Superior temporal gyrus (tissue), 1 donor: ENCODE results near the gene GNPTG.

Experiments used
- DNase-seq: peaks from one replicate; pipeline ENCODE4 v3.0.0-alpha.2; 2016; ENCODE audit errors: extremely low spot score

Gene GNPTG

DNA sequence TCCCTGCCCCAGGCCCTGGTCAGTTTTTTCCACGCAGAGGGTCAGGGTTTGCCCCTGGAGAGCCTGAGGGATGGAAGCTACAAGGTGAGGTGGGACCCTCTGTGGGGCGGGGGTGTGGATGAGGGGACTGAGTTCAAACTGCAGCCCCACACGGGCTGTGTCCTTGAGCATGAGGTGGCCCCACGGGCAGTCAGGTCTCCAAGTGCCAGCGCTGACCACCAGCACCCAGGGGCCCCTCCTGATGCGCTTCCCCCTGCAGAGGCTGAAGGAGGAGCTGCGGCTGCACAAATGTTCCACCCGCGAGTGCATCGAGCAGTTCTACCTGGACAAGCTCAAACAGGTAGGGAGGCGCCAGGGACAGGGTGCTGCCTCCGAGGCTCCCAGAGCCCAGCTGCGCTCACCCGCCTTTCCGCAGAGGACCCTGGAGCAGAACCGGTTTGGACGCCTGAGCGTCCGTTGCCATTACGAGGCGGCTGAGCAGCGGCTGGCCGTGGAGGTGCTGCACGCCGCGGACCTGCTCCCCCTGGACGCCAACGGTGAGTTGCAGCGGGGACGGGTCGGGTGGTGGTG lies 4.4 kb upstream of the GNPTG start:
- no peak for DNase-seq

DNA sequence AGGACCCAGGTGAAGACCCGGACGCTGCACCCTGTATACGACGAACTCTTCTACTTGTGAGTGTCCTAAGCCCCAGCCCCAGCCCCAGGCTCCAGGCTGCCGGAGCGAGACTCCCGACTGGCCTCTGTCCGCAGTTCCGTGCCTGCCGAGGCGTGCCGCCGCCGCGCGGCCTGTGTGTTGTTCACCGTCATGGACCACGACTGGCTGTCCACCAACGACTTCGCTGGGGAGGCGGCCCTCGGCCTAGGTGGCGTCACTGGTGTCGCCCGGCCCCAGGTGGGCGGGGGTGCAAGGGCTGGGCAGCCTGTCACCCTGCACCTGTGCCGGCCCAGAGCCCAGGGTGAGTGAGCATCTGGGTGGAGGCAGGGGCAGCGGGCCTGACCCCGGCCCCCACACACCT lies 3.8 kb upstream of the GNPTG start:
- no peak for DNase-seq

DNA sequence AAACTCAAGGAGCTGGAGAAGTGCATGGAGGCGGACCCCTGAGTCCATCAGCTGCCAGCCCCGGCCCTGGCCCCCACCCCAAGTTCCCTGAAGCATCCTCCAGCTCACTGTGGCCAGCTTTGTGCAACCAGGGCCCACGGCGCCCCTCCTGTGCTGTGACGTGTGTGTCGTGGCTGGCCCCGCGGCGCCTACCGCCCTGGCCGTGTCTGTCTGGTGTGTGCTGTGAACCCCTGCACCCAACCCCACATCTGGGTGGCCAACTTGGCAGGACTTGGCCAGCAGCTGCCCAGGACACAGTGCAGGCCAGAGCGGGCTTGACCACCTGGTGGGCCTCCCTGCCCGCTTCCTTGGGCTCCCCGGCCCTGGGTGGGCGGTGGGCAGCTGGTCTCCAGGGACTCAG lies 3.3 kb upstream of the GNPTG start:
- no peak for DNase-seq

DNA sequence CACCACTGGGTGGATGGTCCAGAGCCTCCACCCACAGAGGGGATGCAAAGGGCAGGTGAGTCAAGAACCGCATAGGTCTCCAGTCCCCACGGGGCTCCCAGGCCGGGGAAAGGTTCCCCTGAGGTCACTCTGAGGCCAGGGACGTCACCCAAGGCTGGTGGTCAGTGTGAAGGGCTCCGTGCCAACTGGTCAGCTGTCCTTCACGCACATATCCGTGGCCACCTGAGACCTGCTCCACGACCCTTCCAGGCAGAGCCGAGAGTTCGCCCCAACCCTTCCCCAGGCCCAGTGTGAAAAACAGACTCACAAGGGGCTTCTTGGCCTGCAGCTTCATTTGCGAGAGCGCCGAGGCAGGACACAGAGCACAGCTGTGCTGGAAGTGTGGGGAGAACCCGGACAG lies 2.8 kb upstream of the GNPTG start:
- DNase-seq: no peak

DNA sequence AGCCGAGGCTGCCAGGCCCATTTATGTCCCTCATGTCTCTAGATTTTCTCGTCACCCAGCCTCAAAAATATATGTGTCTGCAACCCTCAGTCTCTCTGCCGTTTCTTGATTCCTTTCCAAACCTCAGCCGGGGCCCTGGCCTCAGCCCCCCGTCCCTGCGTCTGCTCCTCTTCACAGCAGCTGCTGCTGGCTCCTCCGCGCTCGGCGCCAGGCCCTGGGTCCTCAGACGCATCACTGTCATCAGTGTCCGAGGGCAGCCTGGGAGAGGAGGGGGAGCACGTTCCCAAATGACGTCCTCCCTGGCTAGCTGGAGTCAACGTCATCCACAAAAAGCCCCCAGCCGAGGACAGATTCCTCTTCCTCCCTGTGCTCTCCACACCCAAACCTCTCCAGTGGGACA lies 2.4 kb upstream of the GNPTG start:
- DNase-seq: no peak

DNA sequence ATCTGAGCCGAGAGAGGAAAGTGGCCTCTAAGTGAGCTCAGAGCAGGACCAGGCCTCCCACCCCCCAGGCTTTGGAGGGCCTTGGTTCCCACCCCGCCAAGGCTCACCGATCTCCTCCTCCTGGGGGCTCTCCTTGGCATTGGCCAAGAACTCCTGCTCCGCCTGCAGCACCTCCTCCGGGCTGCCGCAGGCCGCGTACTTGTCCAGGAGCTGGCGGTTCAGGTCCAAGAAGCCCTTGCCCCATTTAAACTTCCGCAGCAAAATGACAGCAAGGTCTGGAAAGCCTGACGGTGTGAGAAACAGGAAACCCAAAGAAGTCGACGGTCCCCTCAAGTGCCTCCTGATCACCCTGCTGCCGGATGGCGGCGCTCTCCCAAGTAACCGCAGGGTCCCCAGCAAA lies 1.8 kb upstream of the GNPTG start:
- no peak for DNase-seq

DNA sequence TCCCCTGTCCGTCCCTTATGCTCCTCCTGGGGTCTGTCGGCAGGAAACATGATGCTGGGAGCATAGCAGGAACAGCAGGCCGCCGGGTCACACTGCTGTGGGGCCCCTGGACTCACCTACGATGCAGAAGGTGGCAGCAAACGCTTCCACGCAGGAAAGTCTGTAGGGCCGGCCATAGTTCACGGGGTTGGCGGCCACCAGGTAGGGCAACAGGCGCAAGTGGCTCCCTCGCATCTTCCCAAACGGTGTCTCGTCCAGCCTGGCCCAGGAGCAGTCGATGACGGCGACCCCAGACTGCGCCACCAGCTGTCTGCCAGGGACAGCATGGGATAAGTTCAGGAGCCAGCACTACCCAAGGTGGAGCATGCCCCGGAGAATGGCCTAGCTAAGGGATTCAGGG lies 1.0 kb upstream of the GNPTG start:
- no peak for DNase-seq

DNA sequence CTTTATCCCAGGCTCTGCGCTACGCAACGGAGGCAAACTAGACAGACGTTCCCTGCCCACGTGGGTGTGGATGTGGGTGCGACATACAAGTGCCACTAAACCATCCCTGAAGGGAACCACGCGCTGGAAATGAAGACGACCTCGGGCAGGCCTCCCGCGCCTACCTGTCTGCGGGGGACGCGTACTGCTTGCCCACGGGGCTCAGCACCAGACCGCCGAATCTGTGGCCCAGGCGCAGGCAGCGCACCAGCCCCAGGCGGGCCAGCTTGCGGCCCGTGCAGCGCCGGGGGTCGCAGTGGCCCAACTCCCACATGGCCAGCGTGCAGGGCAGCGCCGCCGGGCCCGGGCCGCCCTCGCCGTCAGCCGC lies 533 bp upstream of the GNPTG start:
- no peak for DNase-seq

DNA sequence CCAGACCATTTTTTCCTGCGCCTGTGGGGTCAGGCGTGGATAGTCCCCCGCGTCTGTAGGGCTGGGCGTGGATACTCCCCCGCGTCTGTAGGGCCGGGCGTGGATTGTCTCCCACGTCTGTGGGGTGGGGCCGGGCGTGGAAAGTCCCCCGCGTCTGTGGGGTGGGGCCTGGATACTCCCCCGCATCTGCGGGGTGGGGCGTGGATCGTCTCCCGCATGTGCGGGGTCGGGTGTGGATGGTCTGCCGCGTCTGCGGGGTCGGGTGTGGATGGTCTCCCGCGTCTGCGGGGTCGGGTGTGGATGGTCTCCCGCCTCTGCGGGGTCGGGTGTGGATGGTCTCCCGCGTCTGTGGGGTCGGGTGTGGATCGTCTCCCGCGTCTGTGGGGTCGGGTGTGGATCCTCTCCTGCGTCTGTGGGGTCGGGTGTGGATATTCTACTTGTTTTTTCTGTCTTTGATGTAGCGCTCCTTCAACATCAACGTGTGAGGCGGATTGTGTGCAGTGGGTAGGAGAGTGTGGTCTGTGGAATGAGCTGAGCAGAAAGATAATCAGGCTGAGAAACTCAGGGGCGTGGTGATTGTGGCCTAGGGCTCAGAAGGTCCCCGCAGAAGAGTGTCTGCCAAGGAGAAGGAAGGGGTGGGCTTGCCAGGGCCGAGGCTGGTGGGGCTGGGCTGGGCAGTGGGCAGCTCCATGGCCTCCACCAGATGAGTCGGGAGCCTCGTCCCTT lies 3.2 kb downstream of the GNPTG start:
- DNase-seq: no peak

DNA sequence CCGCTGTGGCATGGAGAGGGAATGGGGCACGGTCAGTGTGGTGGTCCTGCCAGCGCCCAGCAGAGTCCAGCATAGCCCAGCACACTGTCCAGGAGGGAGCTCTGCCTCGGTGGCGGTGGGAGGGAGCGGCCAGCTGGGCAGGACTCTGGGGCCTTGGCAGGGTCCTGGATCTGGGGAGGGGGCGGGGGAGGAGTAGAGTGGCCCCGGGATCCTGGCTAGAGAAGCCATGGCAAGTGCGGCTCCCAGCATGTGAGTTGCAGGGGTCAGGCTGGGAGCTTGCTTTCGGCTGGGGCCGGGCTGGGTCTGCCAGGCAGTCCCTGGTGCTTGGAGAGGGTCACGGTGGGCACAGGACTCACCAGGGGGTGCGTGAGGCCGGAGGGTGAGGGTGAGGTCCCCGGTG lies 3.9 kb downstream of the GNPTG start:
- no peak for DNase-seq

DNA sequence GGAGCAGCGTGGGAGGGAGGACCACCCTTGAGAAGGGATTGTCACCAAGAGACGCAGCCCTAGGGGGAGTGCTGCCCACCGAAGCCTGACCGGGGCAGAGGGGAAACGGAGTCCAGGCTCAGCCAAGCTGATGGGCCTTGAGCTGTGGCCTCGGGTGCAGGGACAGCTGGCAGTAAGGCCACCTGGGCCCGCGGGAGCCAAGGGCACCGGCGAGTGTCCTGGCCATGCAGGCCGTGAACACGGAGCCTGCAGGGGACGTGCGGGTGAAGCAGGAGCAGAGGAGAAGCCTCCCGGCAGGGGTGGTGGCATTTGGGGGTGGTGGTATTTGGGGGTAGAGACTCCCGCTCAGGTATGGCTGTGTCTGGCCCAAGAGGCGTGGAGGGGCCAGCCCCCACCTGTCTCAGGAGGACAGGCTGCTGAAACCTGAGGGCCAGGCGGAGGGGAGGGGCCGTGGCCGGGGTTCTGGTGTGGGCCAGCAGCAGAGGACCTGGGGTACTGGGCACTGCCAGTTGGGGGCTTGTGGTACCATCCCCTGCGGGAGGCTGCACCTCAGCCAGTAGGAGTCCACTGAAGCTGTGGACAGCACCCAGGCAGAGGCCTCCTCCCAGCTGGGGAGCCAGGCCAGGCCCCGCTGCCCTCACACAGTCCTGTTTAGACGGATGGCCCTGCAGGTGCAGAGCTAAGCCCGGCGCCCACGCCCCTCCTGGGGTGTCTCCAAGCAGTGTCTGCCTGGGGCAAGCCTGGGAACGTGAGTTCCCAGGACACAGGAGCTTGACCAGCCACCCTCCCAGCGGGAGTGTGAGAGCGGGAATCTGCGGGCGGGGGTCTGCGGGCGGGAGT lies 4.5 kb downstream of the GNPTG start:
- DNase-seq: no peak

DNA sequence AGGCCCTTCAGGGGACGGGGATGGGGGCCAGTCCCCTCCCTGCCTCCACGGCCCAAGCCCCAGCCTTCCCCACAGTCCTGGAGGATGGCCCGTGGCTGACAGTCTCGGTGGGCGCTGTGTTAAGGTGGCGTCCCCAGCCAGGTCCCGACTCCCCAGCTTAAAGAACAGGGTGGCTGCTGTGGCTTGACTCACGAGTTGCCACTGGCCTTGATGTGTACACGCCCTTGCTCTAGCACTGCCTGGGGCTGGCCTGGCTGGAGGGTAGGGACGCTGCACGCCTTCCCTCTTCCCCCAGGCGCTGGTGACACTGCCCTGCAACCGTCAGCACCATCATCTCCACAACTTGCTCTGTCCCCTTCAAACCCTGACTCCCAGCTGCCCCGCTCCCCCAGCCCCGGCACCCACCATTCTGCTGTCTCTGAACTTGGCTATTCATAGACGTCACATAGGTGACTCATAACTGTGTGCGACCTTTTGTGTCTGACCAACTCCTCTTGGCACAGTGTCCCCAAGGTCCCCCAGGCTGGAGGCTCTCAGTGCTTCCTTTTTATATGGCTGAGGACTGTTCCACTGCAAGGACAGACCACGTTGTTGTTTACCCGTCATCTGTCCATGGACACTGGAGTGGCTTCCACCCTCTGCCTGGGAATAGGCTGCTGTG lies 6.3 kb downstream of the GNPTG start:
- DNase-seq: no peak

DNA sequence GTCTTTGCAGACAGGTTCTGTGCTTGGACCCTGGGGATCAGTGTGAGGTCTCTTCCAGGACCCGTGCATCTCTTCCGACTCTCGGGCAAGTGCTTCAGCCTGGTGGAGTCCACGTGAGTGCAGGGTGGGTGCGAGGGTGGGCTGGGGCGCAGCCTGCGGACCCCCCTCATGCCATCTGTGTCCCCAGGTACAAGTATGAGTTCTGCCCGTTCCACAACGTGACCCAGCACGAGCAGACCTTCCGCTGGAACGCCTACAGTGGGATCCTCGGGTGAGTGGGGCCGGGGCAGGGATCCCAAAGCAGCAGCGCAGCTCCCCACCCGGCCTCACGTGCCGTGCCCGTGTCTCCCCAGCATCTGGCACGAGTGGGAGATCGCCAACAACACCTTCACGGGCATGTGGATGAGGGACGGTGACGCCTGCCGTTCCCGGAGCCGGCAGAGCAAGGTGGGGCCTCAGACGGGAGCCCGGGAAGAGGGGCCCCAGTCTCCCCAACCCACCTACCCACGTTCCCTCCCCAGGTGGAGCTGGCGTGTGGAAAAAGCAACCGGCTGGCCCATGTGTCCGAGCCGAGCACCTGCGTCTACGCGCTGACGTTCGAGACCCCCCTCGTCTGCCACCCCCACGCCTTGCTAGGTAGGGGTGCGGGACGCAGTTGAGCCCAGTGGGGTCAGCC lies 10.1 kb downstream of the GNPTG start:
- DNase-seq: no peak

DNA sequence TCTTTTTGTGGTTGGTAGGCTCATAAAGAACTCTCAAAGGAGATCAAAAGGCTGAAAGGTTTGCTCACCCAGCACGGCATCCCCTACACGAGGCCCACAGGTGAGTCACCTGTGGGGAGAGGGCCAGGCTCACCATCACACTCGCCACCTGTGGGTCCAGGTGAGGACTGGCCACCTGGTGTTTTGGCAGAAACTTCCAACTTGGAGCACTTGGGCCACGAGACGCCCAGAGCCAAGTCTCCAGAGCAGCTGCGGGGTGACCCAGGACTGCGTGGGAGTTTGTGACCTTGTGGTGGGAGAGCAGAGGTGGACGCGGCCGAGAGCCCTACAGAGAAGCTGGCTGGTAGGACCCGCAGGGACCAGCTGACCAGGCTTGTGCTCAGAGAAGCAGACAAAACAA lies 11.1 kb downstream of the GNPTG start:
- DNase-seq: no peak

DNA sequence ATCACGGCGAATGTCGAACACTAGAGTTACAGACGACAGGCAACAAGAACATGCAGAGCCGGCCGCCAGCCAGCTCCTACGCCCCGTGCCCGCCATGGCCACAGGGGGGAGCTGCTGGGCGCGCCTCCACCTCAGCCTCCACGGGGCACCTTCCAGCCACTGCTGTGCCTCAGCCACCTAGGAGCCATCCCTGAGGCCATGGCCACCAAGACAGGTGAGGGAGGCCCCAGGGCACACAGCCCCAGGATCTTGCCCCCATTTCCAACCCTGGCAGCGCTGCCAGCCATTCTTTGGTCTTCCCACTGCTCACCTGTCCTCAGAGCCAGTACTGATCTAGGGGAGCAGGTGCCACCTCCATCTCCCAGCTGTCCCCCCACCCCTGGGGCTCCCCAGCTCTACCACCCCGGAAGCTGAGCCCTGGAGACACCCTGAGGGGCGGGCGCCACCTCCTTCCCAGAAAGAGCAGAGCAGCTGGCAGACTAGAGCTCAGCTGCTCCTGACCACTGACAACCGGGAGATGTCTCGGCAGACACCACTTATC lies 11.8 kb downstream of the GNPTG start:
- DNase-seq: peak; percentile 37

DNA sequence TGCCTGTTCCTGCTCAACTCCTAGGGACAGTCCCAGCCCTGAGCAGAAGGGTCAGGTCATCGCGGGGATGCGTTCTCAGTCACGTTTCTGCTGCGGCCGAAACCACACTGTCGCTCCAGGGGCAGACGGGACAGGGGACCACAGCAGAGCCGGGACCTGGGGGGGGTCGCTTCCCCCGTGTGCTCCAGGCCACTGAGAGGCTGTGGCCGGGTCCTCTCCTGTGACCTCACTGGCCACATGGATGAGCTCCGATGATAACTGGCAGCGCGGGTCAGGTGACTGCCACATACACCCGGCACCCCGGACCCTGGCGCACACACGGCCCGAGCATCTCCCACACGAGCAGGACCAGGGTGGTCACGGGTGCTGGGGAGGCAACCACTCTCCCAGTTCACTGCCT lies 12.8 kb downstream of the GNPTG start:
- no peak for DNase-seq

DNA sequence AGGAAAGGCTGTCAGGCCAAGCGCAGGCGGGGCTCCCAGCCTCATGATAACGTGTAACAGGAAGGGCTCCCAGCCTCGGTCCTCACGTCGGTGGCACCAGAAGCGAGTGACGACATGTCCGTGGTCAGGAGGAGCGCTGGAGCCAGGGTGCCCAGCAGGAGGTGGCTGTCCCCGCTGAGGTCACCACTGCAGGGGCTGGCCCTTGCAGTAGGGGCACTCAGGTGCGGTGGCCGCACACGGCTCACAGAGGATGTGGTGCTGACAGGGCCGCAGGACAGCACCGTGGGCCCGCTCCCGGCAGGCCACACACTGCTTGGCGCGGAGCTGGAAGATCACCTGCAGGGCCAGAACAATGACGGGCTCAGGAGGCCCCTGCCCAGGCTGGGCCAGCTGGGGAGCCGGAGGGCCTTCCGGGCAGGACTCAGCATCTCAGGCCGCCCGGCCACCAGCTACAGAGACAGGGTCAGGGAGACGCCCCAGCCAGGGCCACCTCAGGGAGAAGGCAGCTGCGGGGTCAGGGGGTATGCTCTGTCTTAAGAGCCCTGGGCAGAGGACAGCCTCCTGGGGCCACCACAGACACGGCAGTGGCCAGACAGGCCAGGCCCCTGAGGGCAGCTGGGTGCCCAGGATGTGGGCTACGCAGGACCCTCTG lies 14.5 kb downstream of the GNPTG start:
- no peak for DNase-seq

DNA sequence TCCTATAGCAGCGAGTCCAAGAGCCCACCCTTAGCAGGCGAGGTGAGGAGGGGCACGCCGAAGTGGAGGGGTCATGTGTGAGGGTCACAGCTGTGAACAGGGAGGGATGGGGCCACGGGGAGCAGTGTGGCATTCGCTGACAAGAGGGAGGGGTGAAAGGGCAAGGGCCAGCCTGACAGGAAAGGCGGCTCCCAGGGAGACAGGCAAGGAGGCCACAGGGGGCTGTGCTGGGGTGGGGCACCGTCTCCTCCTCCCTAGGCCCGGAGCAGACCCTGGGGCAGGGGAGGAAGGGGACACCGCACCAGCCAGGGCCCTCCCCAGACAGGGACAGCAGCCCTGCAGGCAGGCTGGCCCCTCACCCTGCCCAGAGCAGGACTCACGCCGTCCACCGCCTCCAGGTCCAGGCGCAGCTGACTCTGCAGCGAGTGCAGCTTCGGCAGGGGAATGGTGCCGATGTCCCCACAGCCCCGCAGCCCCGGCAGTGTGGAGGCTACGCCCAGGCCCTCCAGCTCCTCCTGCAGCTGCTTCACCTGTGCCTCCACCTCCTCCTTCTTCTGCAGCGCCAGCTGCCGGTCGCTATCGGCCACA lies 15.1 kb downstream of the GNPTG start:
- no peak for DNase-seq

DNA sequence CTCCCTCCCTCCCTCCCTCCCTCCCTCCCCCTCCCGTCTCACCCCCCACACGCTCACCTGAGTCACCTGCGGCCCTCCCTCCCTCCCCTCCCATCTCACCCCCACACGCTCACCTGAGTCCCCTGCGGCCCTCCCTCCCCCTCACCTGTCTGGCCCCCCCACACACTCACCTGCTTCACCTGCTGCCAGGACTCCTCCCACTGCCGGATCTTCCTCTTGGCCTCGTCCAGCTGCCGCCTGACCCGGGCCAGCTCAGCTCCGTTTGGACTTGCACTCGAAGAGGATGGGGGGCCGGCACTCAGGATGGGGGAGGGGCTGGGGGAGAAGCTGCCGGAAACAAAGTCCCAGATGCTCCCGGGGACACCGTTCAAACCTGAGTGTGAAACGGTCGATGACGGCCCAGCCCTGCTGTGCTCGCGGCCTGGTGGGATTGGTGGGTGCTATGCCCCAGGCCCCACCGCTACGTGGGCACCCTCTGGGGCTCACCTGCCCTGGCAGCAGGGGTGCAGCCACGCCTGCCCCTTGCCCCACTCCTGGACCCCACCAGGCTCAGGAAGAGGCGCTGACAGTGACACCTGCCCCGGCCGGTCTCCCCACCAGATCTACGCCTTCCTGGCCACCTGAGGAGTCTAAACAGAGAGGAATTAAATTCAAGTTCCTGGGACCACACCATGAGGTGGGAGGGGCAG lies 15.9 kb downstream of the GNPTG start:
- no peak for DNase-seq
